Nephron (organoid): Measurements from ENCODE around the gene EGFL8.
A peak's percentile ranks its signal among the peaks of the same experiment; 100 is the strongest.
"Not testable (repeated sequence)": the region's sequence is repeated elsewhere in the genome, so short reads cannot be mapped to it uniquely, and the experiment has no call there.

Source experiments
- H3K27ac Mint-ChIP-seq, 3 experiments: 2 replicates each; pipeline ENCODE4 v1.8.0; 2020; ENCODE audit warnings: mixed read lengths in 3 of 3, mild to moderate bottlenecking in 2 of 3, moderate library complexity in 1 of 3
- H3K27me3 Mint-ChIP-seq: 2 replicates; pipeline ENCODE4 v1.8.0; 2021; ENCODE audit warnings: low read depth, mild to moderate bottlenecking, moderate library complexity, mixed read lengths
- H3K36me3 Mint-ChIP-seq: 2 replicates; pipeline ENCODE4 v1.8.0; 2020; ENCODE audit warnings: low read depth, mixed read lengths
- H3K4me1 Mint-ChIP-seq: 2 replicates; pipeline ENCODE4 v1.8.0; 2020; ENCODE audit warnings: mixed read lengths
- H3K4me3 Mint-ChIP-seq, 3 experiments: 2 replicates each; pipeline ENCODE4 v1.8.0; 2020; ENCODE audit warnings: mild to moderate bottlenecking in 3 of 3, mixed read lengths in 3 of 3, moderate library complexity in 2 of 3
- H3K9me3 Mint-ChIP-seq: 2 replicates; pipeline ENCODE4 v1.8.0; 2020; ENCODE audit warnings: mixed read lengths
- CTCF ChIP-seq, 3 experiments: fragments of 200-600 bp; sonication (generic); IDR thresholded peaks; one replicate each; pipeline ENCODE4 v1.5.0; 2021; ENCODE audit warnings: antibody characterized with exemption in 3 of 3; ENCODE audit not compliant: unreplicated experiment in 3 of 3

The EGFL8 gene

GRCh38 chr6:32203426-32204267, 39.3 kb downstream of the EGFL8 start:
- no peak for TF ChIP-seq CTCF (IDR thresholded peaks at IDR 0.05; ENCODE audit: unreplicated experiment in 3 of 3)
- Mint-ChIP-seq H3K27ac (peak overlapping the region; percentile 45 to 52 (median 48)), H3K9me3 (no peaks in the 10 kb centered on the region), H3K27me3 (peaks cover 14% of the 10 kb centered on the region), H3K4me1 (peaks cover 17% of the 10 kb centered on the region), H3K4me3 (no peak overlapping the region), H3K36me3 (no peaks in the 10 kb centered on the region)

GRCh38 chr6:32204268-32204715, 39.9 kb downstream of the EGFL8 start:
- no peak for TF ChIP-seq CTCF (IDR thresholded peaks at IDR 0.05; ENCODE audit: unreplicated experiment in 3 of 3)
- H3K9me3 Mint-ChIP-seq, result no peaks in the 10 kb centered on the region
- no peaks in the 10 kb centered on the region for H3K36me3 Mint-ChIP-seq
- H3K4me3 Mint-ChIP-seq, result no peak overlapping the region
- peaks cover 14% of the 10 kb centered on the region for H3K27me3 Mint-ChIP-seq
- H3K27ac Mint-ChIP-seq, result peak overlapping the region in 1 of 3 experiments; percentile 30
- peaks cover 17% of the 10 kb centered on the region for H3K4me1 Mint-ChIP-seq

- peaks cover 14% of the 10 kb centered on the region for H3K27me3 Mint-ChIP-seq
- no peaks in the 10 kb centered on the region for H3K36me3 Mint-ChIP-seq
- H3K4me1 Mint-ChIP-seq, result peaks cover 5% of the 10 kb centered on the region
- no peak for TF ChIP-seq CTCF (IDR thresholded peaks at IDR 0.05; ENCODE audit: unreplicated experiment in 3 of 3)
- no peaks in the 10 kb centered on the region for H3K9me3 Mint-ChIP-seq
- no peak overlapping the region for H3K4me3 Mint-ChIP-seq
- H3K27ac Mint-ChIP-seq, result no peak overlapping the region
Measured at GRCh38 chr6:32208996-32209395, 44.6 kb downstream of the EGFL8 start.

GRCh38 chr6:32210191-32210601, 45.8 kb downstream of the EGFL8 start:
- no peak overlapping the region for H3K27ac Mint-ChIP-seq

GRCh38 chr6:32211432-32211831, 47.0 kb downstream of the EGFL8 start:
- H3K9me3 Mint-ChIP-seq, H3K4me3 Mint-ChIP-seq: not testable (repeated sequence)

More at GRCh38 chr6:32210191-32210601, 45.8 kb downstream of the EGFL8 start:
- Mint-ChIP-seq H3K9me3 (no peaks in the 10 kb centered on the region), H3K27me3 (peaks cover 3% of the 10 kb centered on the region), H3K4me3 (no peak overlapping the region), H3K4me1 (no peaks in the 10 kb centered on the region), H3K36me3 (no peaks in the 10 kb centered on the region)
- no peak for TF ChIP-seq CTCF (IDR thresholded peaks at IDR 0.05; ENCODE audit: unreplicated experiment in 3 of 3)

GRCh38 chr6:32212076-32212760, 47.8 kb downstream of the EGFL8 start:
- Mint-ChIP-seq H3K9me3 (no peaks in the 10 kb centered on the region), H3K27me3 (no peaks in the 10 kb centered on the region), H3K27ac (no peak overlapping the region), H3K36me3 (no peaks in the 10 kb centered on the region), H3K4me3 (no peak overlapping the region), H3K4me1 (no peaks in the 10 kb centered on the region)
- TF ChIP-seq CTCF (IDR thresholded peaks at IDR 0.05; ENCODE audit: unreplicated experiment in 3 of 3), result no peak

More at GRCh38 chr6:32211432-32211831, 47.0 kb downstream of the EGFL8 start:
- not testable (repeated sequence) for H3K27ac Mint-ChIP-seq, H3K36me3 Mint-ChIP-seq, H3K27me3 Mint-ChIP-seq, H3K4me1 Mint-ChIP-seq
